Activated CD4-positive, alpha-beta memory T cell treated with anti-CD3 and anti-CD28 coated beads for 36 hours (primary cell): ENCODE results near the gene CLSTN2. TPM values are rescaled to one million over a fixed set of nuclear protein-coding genes. Genes with fewer than 3 reads are reported as not detected.
"Not testable (repeated sequence)": the region's sequence is repeated elsewhere in the genome, so short reads cannot be mapped to it uniquely, and the experiment has no call there.

ENCODE experiments used
- CTCF ChIA-PET: fragments of 350-600 bp; sonication (Branson Sonifier 250); formaldehyde crosslinking; loops from one replicate; lab custom pipeline; 2021; ENCODE audit warnings: antibody characterized with exemption, inconsistent platforms; lab: Charles Lee
- POLR2A ChIA-PET: fragments of 350-600 bp; sonication (Branson Sonifier 250); formaldehyde crosslinking; loops from one replicate; lab custom pipeline; 2021; ENCODE audit warnings: antibody characterized with exemption; lab: Charles Lee
- DNase-seq: peaks from one replicate; pipeline ENCODE4 v3.0.0-alpha.2; 2020
- H3K27ac Mint-ChIP-seq: one replicate; pipeline ENCODE4 v1.8.0; 2021; ENCODE audit warnings: mixed read lengths
- H3K27me3 Mint-ChIP-seq: one replicate; pipeline ENCODE4 v1.8.0; 2021; ENCODE audit warnings: mixed read lengths
- H3K36me3 Mint-ChIP-seq: one replicate; pipeline ENCODE4 v1.8.0; 2021; ENCODE audit warnings: mixed read lengths
- H3K4me1 Mint-ChIP-seq: one replicate; pipeline ENCODE4 v1.8.0; 2021; ENCODE audit warnings: low read depth, mixed read lengths
- H3K4me3 Mint-ChIP-seq: one replicate; pipeline ENCODE4 v1.8.0; 2021; ENCODE audit warnings: mild to moderate bottlenecking, mixed read lengths
- H3K9me3 Mint-ChIP-seq: one replicate; pipeline ENCODE4 v1.8.0; 2021; ENCODE audit warnings: mixed read lengths
- intact Hi-C: fragments of 100-400 bp; cut with micrococcal nuclease; formaldehyde crosslinking; loops from one replicate; pipeline ENCODE4 v1.15.1; 2023
- total RNA-seq, 2 experiments: library from RNA; stranded (reverse); gene quantifications; one replicate each; pipeline ENCODE4 v1.2.3, GENCODE V29; 2021

The CLSTN2 gene
- total RNA-seq, 2 experiments from 2014 or later: not detected

GRCh38 chr3:140416666-140417065, 481.7 kb downstream of the CLSTN2 start:
- H3K27ac Mint-ChIP-seq: no peak overlapping the region

GRCh38 chr3:140420621-140421357, 485.8 kb downstream of the CLSTN2 start:
- DNase-seq: no peak
- intact Hi-C loops: no loop called here
- H3K27ac Mint-ChIP-seq: no peak overlapping the region
- H3K27me3 Mint-ChIP-seq: no peaks in the 10 kb centered on the region
- ChIA-PET CTCF (no interaction called here), POLR2A (interaction anchor here (0.7 kb wide), 1 partner anchor 11 kb away, joined by 3 read pairs; no protein-coding TSS in a partner anchor)
- H3K36me3 Mint-ChIP-seq: no peaks in the 10 kb centered on the region
- no peak overlapping the region for H3K4me3 Mint-ChIP-seq
- H3K4me1 Mint-ChIP-seq: no peaks in the 10 kb centered on the region
- H3K9me3 Mint-ChIP-seq: no peaks in the 10 kb centered on the region

More at GRCh38 chr3:140416666-140417065, 481.7 kb downstream of the CLSTN2 start:
- intact Hi-C loops: no loop called here
- H3K36me3 Mint-ChIP-seq: no peaks in the 10 kb centered on the region
- no peaks in the 10 kb centered on the region for H3K9me3 Mint-ChIP-seq
- POLR2A ChIA-PET: no interaction called here
- no peaks in the 10 kb centered on the region for H3K4me1 Mint-ChIP-seq
- CTCF ChIA-PET: no interaction called here
- H3K4me3 Mint-ChIP-seq: no peak overlapping the region
- no peaks in the 10 kb centered on the region for H3K27me3 Mint-ChIP-seq
- no peak for DNase-seq

GRCh38 chr3:140421884-140422283, 486.9 kb downstream of the CLSTN2 start:
- Mint-ChIP-seq H3K9me3 (no peaks in the 10 kb centered on the region), H3K4me1 (no peaks in the 10 kb centered on the region), H3K27ac (no peak overlapping the region), H3K27me3 (no peaks in the 10 kb centered on the region), H3K4me3 (no peak overlapping the region), H3K36me3 (no peaks in the 10 kb centered on the region)
- intact Hi-C loops: no loop called here
- ChIA-PET POLR2A (interaction anchor here (0.7 kb wide), 1 partner anchor 10 kb away, joined by 3 read pairs; no protein-coding TSS in a partner anchor), CTCF (no interaction called here)
- DNase-seq: no peak

- DNase-seq: no peak
- Mint-ChIP-seq H3K27ac (no peak overlapping the region), H3K36me3 (no peaks in the 10 kb centered on the region), H3K9me3 (no peaks in the 10 kb centered on the region), H3K27me3 (no peaks in the 10 kb centered on the region), H3K4me1 (no peaks in the 10 kb centered on the region), H3K4me3 (no peak overlapping the region)
- ChIA-PET CTCF (no interaction called here), POLR2A (interaction anchor here (0.6 kb wide), 1 partner anchor 98 kb away, joined by 4 read pairs; no protein-coding TSS in a partner anchor)
- intact Hi-C loops: no loop called here
Measured at GRCh38 chr3:140423146-140423545, 488.2 kb downstream of the CLSTN2 start.

- H3K27ac Mint-ChIP-seq, H3K4me3 Mint-ChIP-seq: not testable (repeated sequence)
- POLR2A ChIA-PET: interaction anchor here (0.6 kb wide), 1 partner anchor 98 kb away, joined by 4 read pairs; no protein-coding TSS in a partner anchor
Measured at GRCh38 chr3:140423574-140423973, 488.6 kb downstream of the CLSTN2 start.

GRCh38 chr3:140424211-140424610, 489.2 kb downstream of the CLSTN2 start:
- Mint-ChIP-seq H3K4me1 (no peaks in the 10 kb centered on the region), H3K36me3 (no peaks in the 10 kb centered on the region), H3K4me3 (no peak overlapping the region), H3K27me3 (no peaks in the 10 kb centered on the region), H3K9me3 (no peaks in the 10 kb centered on the region), H3K27ac (no peak overlapping the region)
- ChIA-PET CTCF (no interaction called here), POLR2A (no interaction called here)
- intact Hi-C loops: no loop called here
- DNase-seq: no peak

More at GRCh38 chr3:140423574-140423973, 488.6 kb downstream of the CLSTN2 start:
- CTCF ChIA-PET, H3K4me1 Mint-ChIP-seq, DNase-seq, H3K9me3 Mint-ChIP-seq, H3K27me3 Mint-ChIP-seq, H3K36me3 Mint-ChIP-seq, intact Hi-C loops: not testable (repeated sequence)

GRCh38 chr3:140424726-140425125, 489.7 kb downstream of the CLSTN2 start:
- CTCF ChIA-PET: no interaction called here
- intact Hi-C loops: no loop called here
- no peaks in the 10 kb centered on the region for H3K36me3 Mint-ChIP-seq
- POLR2A ChIA-PET: no interaction called here
- no peak overlapping the region for H3K27ac Mint-ChIP-seq
- H3K4me1 Mint-ChIP-seq: no peaks in the 10 kb centered on the region
- H3K4me3 Mint-ChIP-seq: no peak overlapping the region
- no peak for DNase-seq
- H3K27me3 Mint-ChIP-seq: no peaks in the 10 kb centered on the region
- no peaks in the 10 kb centered on the region for H3K9me3 Mint-ChIP-seq

- Mint-ChIP-seq H3K36me3 (no peaks in the 10 kb centered on the region), H3K4me1 (no peaks in the 10 kb centered on the region), H3K27ac (no peak overlapping the region), H3K9me3 (no peaks in the 10 kb centered on the region), H3K27me3 (no peaks in the 10 kb centered on the region), H3K4me3 (no peak overlapping the region)
- no peak for DNase-seq
- POLR2A ChIA-PET: no interaction called here
- CTCF ChIA-PET: no interaction called here
- intact Hi-C loops: no loop called here
Measured at GRCh38 chr3:140427786-140428185, 492.8 kb downstream of the CLSTN2 start.

- ChIA-PET CTCF (no interaction called here), POLR2A (no interaction called here)
- Mint-ChIP-seq H3K4me3 (no peak overlapping the region), H3K4me1 (no peaks in the 10 kb centered on the region), H3K27ac (no peak overlapping the region), H3K9me3 (no peaks in the 10 kb centered on the region), H3K27me3 (no peaks in the 10 kb centered on the region), H3K36me3 (no peaks in the 10 kb centered on the region)
- no peak for DNase-seq
- intact Hi-C loops: no loop called here
Measured at GRCh38 chr3:140428380-140428779, 493.4 kb downstream of the CLSTN2 start.

- intact Hi-C loops: no loop called here
- Mint-ChIP-seq H3K27ac (no peak overlapping the region), H3K27me3 (no peaks in the 10 kb centered on the region), H3K36me3 (no peaks in the 10 kb centered on the region), H3K9me3 (no peaks in the 10 kb centered on the region), H3K4me3 (no peak overlapping the region), H3K4me1 (no peaks in the 10 kb centered on the region)
- ChIA-PET POLR2A (no interaction called here), CTCF (interaction anchor here (0.6 kb wide), 1 partner anchor 141 kb away, joined by 3 read pairs; no protein-coding TSS in a partner anchor)
- DNase-seq: no peak
Measured at GRCh38 chr3:140429791-140430190, 494.8 kb downstream of the CLSTN2 start.

- Mint-ChIP-seq H3K9me3 (no peaks in the 10 kb centered on the region), H3K27me3 (no peaks in the 10 kb centered on the region), H3K4me1 (no peaks in the 10 kb centered on the region), H3K4me3 (no peak overlapping the region), H3K36me3 (no peaks in the 10 kb centered on the region), H3K27ac (no peak overlapping the region)
- no peak for DNase-seq
- intact Hi-C loops: no loop called here
- ChIA-PET CTCF (no interaction called here), POLR2A (no interaction called here)
Measured at GRCh38 chr3:140430494-140430893, 495.5 kb downstream of the CLSTN2 start.

- H3K4me3 Mint-ChIP-seq: no peak overlapping the region
- ChIA-PET POLR2A (interaction anchor here (0.8 kb wide), 1 partner anchor 11 kb away, joined by 3 read pairs; no protein-coding TSS in a partner anchor), CTCF (no interaction called here)
- no peaks in the 10 kb centered on the region for H3K36me3 Mint-ChIP-seq
- H3K27me3 Mint-ChIP-seq: no peaks in the 10 kb centered on the region
- no peak overlapping the region for H3K27ac Mint-ChIP-seq
- H3K4me1 Mint-ChIP-seq: no peaks in the 10 kb centered on the region
- DNase-seq: no peak
- intact Hi-C loops: no loop called here
- no peaks in the 10 kb centered on the region for H3K9me3 Mint-ChIP-seq
Measured at GRCh38 chr3:140432229-140432669, 497.3 kb downstream of the CLSTN2 start.

GRCh38 chr3:140433431-140433830, 498.4 kb downstream of the CLSTN2 start:
- intact Hi-C loops: no loop called here
- ChIA-PET CTCF (no interaction called here), POLR2A (no interaction called here)
- Mint-ChIP-seq H3K4me1 (no peaks in the 10 kb centered on the region), H3K9me3 (no peaks in the 10 kb centered on the region), H3K27ac (no peak overlapping the region), H3K27me3 (no peaks in the 10 kb centered on the region), H3K4me3 (no peak overlapping the region), H3K36me3 (no peaks in the 10 kb centered on the region)
- DNase-seq: no peak
